ENCODE data around the gene IQCH.

GRCh38 chr15:67422296-67422695 lies 167.7 kb downstream of the IQCH start:
- no peak for TF ChIP-seq FOXK2 (IDR thresholded peaks at IDR 0.05)
- no peak for TF ChIP-seq ELF4 (IDR thresholded peaks at IDR 0.05)
- TF ChIP-seq BHLHE40 (IDR thresholded peaks at IDR 0.05; ENCODE audit: borderline replicate concordance), result no peak
- no peak for TF ChIP-seq PKNOX1 (IDR thresholded peaks at IDR 0.05)
- no peak for TF ChIP-seq SP1 (IDR thresholded peaks at IDR 0.05)
